ENCODE results near the gene KANSL1. TPM values are rescaled to one million over a fixed set of nuclear protein-coding genes. Genes with fewer than 3 reads are reported as not detected.

KANSL1 gene
- total RNA-seq, 1 donor from 2014 or later: 56.2 TPM

GRCh38 chr17:45998987-45999899 is 194.0 kb downstream of the KANSL1 start, which contains the start of gene STH:
STH (plus strand) TSS chr17:45999250; CDS start chr17:45999280, 30 bp downstream.
- no peak for DNase-seq (ENCODE audit: low read depth)
- no peaks in the 10 kb centered on the region for H3K36me3 ChIP-seq (ENCODE audit: control insufficient read depth, insufficient read depth, low read length)
- H3K27me3 ChIP-seq (ENCODE audit: control insufficient read depth, insufficient read depth, low read length): no peaks in the 10 kb centered on the region
- H3K4me3 ChIP-seq (ENCODE audit: low read depth, low read length): no peak within 1 kb of the TSS
- TF ChIP-seq CTCF (IDR thresholded peaks at IDR 0.05; ENCODE audit: insufficient read depth, low read length, poor library complexity, severe bottlenecking): no peak

GRCh38 chr17:45997624-45998023 is 195.6 kb downstream of the KANSL1 start:
- Histone ChIP-seq H3K36me3 (ENCODE audit: control insufficient read depth, insufficient read depth, low read length) (no peaks in the 10 kb centered on the region), H3K27me3 (ENCODE audit: control insufficient read depth, insufficient read depth, low read length) (no peaks in the 10 kb centered on the region), H3K4me3 (ENCODE audit: low read depth, low read length) (no peak overlapping the region)
- no peak for TF ChIP-seq CTCF (IDR thresholded peaks at IDR 0.05; ENCODE audit: insufficient read depth, low read length, poor library complexity, severe bottlenecking)
- DNase-seq (ENCODE audit: low read depth): no peak

- no peak overlapping the region for H3K4me3 ChIP-seq (ENCODE audit: low read depth, low read length)
- no peaks in the 10 kb centered on the region for H3K27me3 ChIP-seq (ENCODE audit: control insufficient read depth, insufficient read depth, low read length)
- no peak for DNase-seq (ENCODE audit: low read depth)
- no peak for TF ChIP-seq CTCF (IDR thresholded peaks at IDR 0.05; ENCODE audit: insufficient read depth, low read length, poor library complexity, severe bottlenecking)
- H3K36me3 ChIP-seq (ENCODE audit: control insufficient read depth, insufficient read depth, low read length): no peaks in the 10 kb centered on the region
These were observed 196.1 kb downstream of the KANSL1 start for GRCh38 chr17:45997166-45997565.

- no peak for TF ChIP-seq CTCF (IDR thresholded peaks at IDR 0.05; ENCODE audit: insufficient read depth, low read length, poor library complexity, severe bottlenecking)
- DNase-seq (ENCODE audit: low read depth): no peak
- Histone ChIP-seq H3K4me3 (ENCODE audit: low read depth, low read length) (no peak overlapping the region), H3K36me3 (ENCODE audit: control insufficient read depth, insufficient read depth, low read length) (no peaks in the 10 kb centered on the region), H3K27me3 (ENCODE audit: control insufficient read depth, insufficient read depth, low read length) (no peaks in the 10 kb centered on the region)
These were observed 196.8 kb downstream of the KANSL1 start for GRCh38 chr17:45996282-45996937.

- TF ChIP-seq CTCF (IDR thresholded peaks at IDR 0.05; ENCODE audit: insufficient read depth, low read length, poor library complexity, severe bottlenecking): no peak
These were observed 197.5 kb downstream of the KANSL1 start for GRCh38 chr17:45995627-45996270.

More at GRCh38 chr17:45995627-45996270, 197.5 kb downstream of the KANSL1 start:
- DNase-seq (ENCODE audit: low read depth): no peak
- no peak overlapping the region for H3K4me3 ChIP-seq (ENCODE audit: low read depth, low read length)
- H3K27me3 ChIP-seq (ENCODE audit: control insufficient read depth, insufficient read depth, low read length): no peaks in the 10 kb centered on the region
- no peaks in the 10 kb centered on the region for H3K36me3 ChIP-seq (ENCODE audit: control insufficient read depth, insufficient read depth, low read length)
